H1 (cell line): ENCODE data around the gene HIPK2. TPM values are rescaled to one million over a fixed set of nuclear protein-coding genes. Genes with fewer than 3 reads are reported as not detected.

Experiments used
- CTCF ChIA-PET: fragments of 300-600 bp; sonication (Branson Sonifier 250); formaldehyde crosslinking; loops from one replicate; lab custom pipeline; 2021; ENCODE audit not compliant: partially characterized antibody; lab: Charles Lee
- POLR2A ChIA-PET: fragments of 300-600 bp; sonication (Branson Sonifier 250); formaldehyde crosslinking; loops from one replicate; lab custom pipeline; 2021; ENCODE audit warnings: inconsistent platforms; ENCODE audit not compliant: partially characterized antibody; lab: Charles Lee
- DNase-seq, 2 experiments: peaks; one replicate each; pipeline versions ENCODE4 v3.0.0 to v3.0.0-alpha.2; 2010 to 2022; ENCODE audit warnings: low spot score in 2 of 2, low read depth in 1 of 2, mixed read lengths in 1 of 2
- FAIRE-seq: peaks from 2 replicates; lab custom pipeline; 2011; peaks lifted over from hg19 to GRCh38; lab: Jason Lieb, UNC
- H2AFZ ChIP-seq: 2 replicates; pipeline ENCODE4 v1.8.1; 2012; ENCODE audit warnings: low read length, inconsistent platforms
- H2AK5ac ChIP-seq: 2 replicates; pipeline ENCODE4 v1.6.1; 2013; ENCODE audit warnings: low read depth, low read length
- H2BK120ac ChIP-seq: replicated peaks from 2 replicates; pipeline ENCODE3; 2013; ENCODE audit warnings: low read depth, low read length, inconsistent platforms
- H2BK12ac ChIP-seq: 2 replicates; pipeline ENCODE4 v1.6.1; 2013; ENCODE audit warnings: low read depth, low read length
- H2BK15ac ChIP-seq: 2 replicates; pipeline ENCODE4 v1.6.1; 2013; ENCODE audit warnings: low read length
- H2BK20ac ChIP-seq: 2 replicates; pipeline ENCODE4 v1.6.1; 2013; ENCODE audit warnings: low read length
- H2BK5ac ChIP-seq: 2 replicates; pipeline ENCODE4 v1.6.1; 2013; ENCODE audit warnings: low read depth, low read length
- H3K14ac ChIP-seq: 2 replicates; pipeline ENCODE4 v1.6.1; 2013; ENCODE audit warnings: inconsistent platforms; ENCODE audit not compliant: insufficient read length
- H3K18ac ChIP-seq: 2 replicates; pipeline ENCODE4 v1.6.1; 2013; ENCODE audit warnings: low read length; ENCODE audit errors: extremely low read depth
- H3K23ac ChIP-seq: 2 replicates; pipeline ENCODE4 v1.6.1; 2013; ENCODE audit warnings: inconsistent platforms; ENCODE audit not compliant: insufficient read length
- H3K23me2 ChIP-seq: 2 replicates; pipeline ENCODE4 v1.6.1; 2013; ENCODE audit warnings: low read depth, low read length
- H3K27ac ChIP-seq: 2 replicates; pipeline ENCODE4 v1.6.1; 2011; ENCODE audit warnings: low read depth, low read length, inconsistent platforms
- H3K27me3 ChIP-seq, 4 experiments: replicated peaks in 1 of 4; 1 replicate in 1 of 4; 2 replicates in 3 of 4; pipeline versions ENCODE4 v1.6.1 to v1.8.1; 2011 to 2013; ENCODE audit warnings: low read length in 3 of 4, mild to moderate bottlenecking in 3 of 4, inconsistent platforms in 2 of 4, mixed read lengths in 2 of 4, moderate library complexity in 1 of 4; ENCODE audit not compliant: control insufficient read depth in 3 of 4, insufficient read depth in 3 of 4; ENCODE audit errors: extremely low read depth in 1 of 4
- H3K36me3 ChIP-seq, 4 experiments: 2 replicates each; pipeline versions ENCODE4 v1.6.1 to v1.8.1; 2011 to 2013; ENCODE audit warnings: mild to moderate bottlenecking in 4 of 4, low read length in 3 of 4, moderate library complexity in 2 of 4, control low read depth in 1 of 4, inconsistent platforms in 1 of 4; ENCODE audit not compliant: insufficient read depth in 4 of 4, control insufficient read depth in 2 of 4
- H3K4ac ChIP-seq: replicated peaks from 2 replicates; pipeline ENCODE3; 2013; ENCODE audit warnings: low read length, low read depth, mixed read lengths, inconsistent platforms; ENCODE audit not compliant: insufficient read length
- H3K4me1 ChIP-seq, 4 experiments: replicated peaks in 1 of 4; 1 replicate in 1 of 4; 2 replicates in 3 of 4; pipeline versions ENCODE4 v1.6.1 to v1.8.1; 2011 to 2013; ENCODE audit warnings: low read length in 3 of 4, inconsistent platforms in 2 of 4, mixed read lengths in 1 of 4; ENCODE audit not compliant: insufficient read depth in 4 of 4, control insufficient read depth in 3 of 4
- H3K4me2 ChIP-seq, 2 experiments: 2 replicates each; pipeline versions ENCODE4 v1.6.1 to v1.8.1; 2011 to 2013; ENCODE audit warnings: low read depth in 2 of 2, low read length in 2 of 2, control low read depth in 1 of 2, inconsistent platforms in 1 of 2, mild to moderate bottlenecking in 1 of 2; ENCODE audit not compliant: insufficient read depth in 1 of 2
- H3K4me3 ChIP-seq, 4 experiments: fragments of 200-600, 300-600 bp in 1 of 4; sonication (generic), shearing (Covaris generic), sonication (Bioruptor Twin) in 1 of 4; 2 replicates each; pipeline versions ENCODE4 v1.5.1 to v1.8.1; 2011 to 2016; ENCODE audit warnings: low read length in 4 of 4, low read depth in 3 of 4, control low read depth in 2 of 4, inconsistent platforms in 2 of 4, mild to moderate bottlenecking in 2 of 4, mixed read lengths in 1 of 4, moderate library complexity in 1 of 4; ENCODE audit not compliant: insufficient read depth in 2 of 4; ENCODE audit errors: extremely low read depth in 1 of 4
- H3K56ac ChIP-seq: replicated peaks from 2 replicates; pipeline ENCODE3; 2013; ENCODE audit warnings: low read depth, mild to moderate bottlenecking, mixed read lengths, low read length, inconsistent platforms; ENCODE audit not compliant: insufficient read length
- H3K79me1 ChIP-seq: 2 replicates; pipeline ENCODE4 v1.6.1; 2013; ENCODE audit warnings: low read depth, low read length, control low read depth
- H3K79me2 ChIP-seq, 2 experiments: 2 replicates each; pipeline versions ENCODE4 v1.6.1 to v1.8.1; 2012 to 2013; ENCODE audit warnings: low read length in 2 of 2, mild to moderate bottlenecking in 2 of 2, inconsistent platforms in 1 of 2; ENCODE audit not compliant: insufficient read depth in 2 of 2, control insufficient read depth in 1 of 2
- H3K9ac ChIP-seq, 4 experiments: replicated peaks in 1 of 4; 1 replicate in 1 of 4; 2 replicates in 3 of 4; pipeline versions ENCODE4 v1.6.1 to v1.8.1; 2011 to 2013; ENCODE audit warnings: low read depth in 3 of 4, low read length in 3 of 4, control low read depth in 2 of 4, mild to moderate bottlenecking in 2 of 4, moderate library complexity in 2 of 4, inconsistent platforms in 1 of 4; ENCODE audit errors: extremely low read depth in 1 of 4
- H3K9me3 ChIP-seq, 2 experiments: 2 replicates each; pipeline versions ENCODE4 v1.6.1 to v1.8.1; 2012 to 2013; ENCODE audit warnings: mild to moderate bottlenecking in 2 of 2, moderate library complexity in 2 of 2, control low read depth in 1 of 2, inconsistent platforms in 1 of 2, low read depth in 1 of 2, low read length in 1 of 2, mixed read lengths in 1 of 2; ENCODE audit not compliant: insufficient read depth in 2 of 2
- H4K20me1 ChIP-seq, 2 experiments: replicated peaks in 1 of 2; 2 replicates each; pipeline versions ENCODE3 to v1.8.1; 2011 to 2013; ENCODE audit warnings: inconsistent platforms in 2 of 2, low read length in 2 of 2, mild to moderate bottlenecking in 1 of 2; ENCODE audit not compliant: insufficient read depth in 2 of 2, control insufficient read depth in 1 of 2
- H4K5ac ChIP-seq: 2 replicates; pipeline ENCODE4 v1.6.1; 2013; ENCODE audit warnings: low read length, low read depth, mixed read lengths, inconsistent platforms; ENCODE audit not compliant: insufficient read length
- H4K8ac ChIP-seq: 2 replicates; pipeline ENCODE4 v1.8.0; 2013; ENCODE audit warnings: mild to moderate bottlenecking, moderate library complexity, low read length, inconsistent platforms; ENCODE audit not compliant: insufficient read depth; ENCODE audit errors: extremely low read depth
- H4K91ac ChIP-seq: replicated peaks from 2 replicates; pipeline ENCODE3; 2013; ENCODE audit warnings: low read length, mixed read lengths, inconsistent platforms; ENCODE audit not compliant: insufficient read length
- BCL11A ChIP-seq, 2 experiments: IDR thresholded peaks; one replicate each; pipeline ENCODE4 v1.6.1; 2011; ENCODE audit warnings: low read depth in 2 of 2, low read length in 2 of 2, mild to moderate bottlenecking in 2 of 2
- CHD1 ChIP-seq: IDR thresholded peaks from 2 replicates; pipeline ENCODE4 v1.6.1; 2012; ENCODE audit warnings: low read depth, low read length, improper control_type of control experiment
- CTCF ChIP-seq, 3 experiments: IDR thresholded peaks; 1 replicate in 2 of 3; 2 replicates in 1 of 3; pipeline versions ENCODE4 v1.5.1 to v1.6.1; 2011; ENCODE audit warnings: low read length in 3 of 3, mild to moderate bottlenecking in 3 of 3, inconsistent platforms in 2 of 3, low read depth in 1 of 3, moderate library complexity in 1 of 3; ENCODE audit not compliant: insufficient read depth in 1 of 3; ENCODE audit errors: control extremely low read depth in 1 of 3
- EGR1 ChIP-seq: IDR thresholded peaks from 2 replicates; pipeline ENCODE4 v1.6.1; 2011; ENCODE audit warnings: low read depth, low read length, borderline replicate concordance
- GABPA ChIP-seq: IDR thresholded peaks from 2 replicates; pipeline ENCODE4 v1.6.1; 2011; ENCODE audit warnings: mild to moderate bottlenecking, low read length, moderate library complexity, borderline replicate concordance; ENCODE audit not compliant: insufficient read depth
- HDAC2 ChIP-seq, 2 experiments: fragments of 300-600 bp in 1 of 2; sonication (generic) in 1 of 2; IDR thresholded peaks; 2 replicates each; pipeline ENCODE4 v1.6.1; 2011 to 2012; ENCODE audit warnings: low read depth in 2 of 2, low read length in 2 of 2, mild to moderate bottlenecking in 2 of 2, moderate library complexity in 2 of 2, borderline replicate concordance in 1 of 2, inconsistent platforms in 1 of 2
- KDM4A ChIP-seq: IDR thresholded peaks from one replicate; pipeline ENCODE4 v1.7.1; 2012; ENCODE audit warnings: low read depth, mild to moderate bottlenecking, moderate library complexity, low read length, inconsistent platforms; ENCODE audit not compliant: severe bottlenecking
- KDM5A ChIP-seq: fragments of 200-600 bp; IDR thresholded peaks from 2 replicates; pipeline ENCODE4 v1.7.1; 2012; ENCODE audit warnings: mild to moderate bottlenecking, low read length, inconsistent platforms, mixed read lengths
- POU5F1 ChIP-seq: IDR thresholded peaks from 2 replicates; pipeline ENCODE4 v1.6.1; 2011; ENCODE audit warnings: low read depth, mild to moderate bottlenecking, low read length, moderate library complexity
- RFX5 ChIP-seq: IDR thresholded peaks from 2 replicates; pipeline ENCODE4 v1.6.1; 2011; ENCODE audit warnings: low read depth, low read length, improper control_type of control experiment, borderline replicate concordance
- SIRT6 ChIP-seq: IDR thresholded peaks from one replicate; pipeline ENCODE4 v1.7.1; 2012; ENCODE audit warnings: low read length, inconsistent platforms
- SP2 ChIP-seq: IDR thresholded peaks from 2 replicates; pipeline ENCODE4 v1.6.1; 2012; ENCODE audit warnings: mild to moderate bottlenecking, low read length, inconsistent platforms
- TCF12 ChIP-seq: IDR thresholded peaks from 2 replicates; pipeline ENCODE4 v1.6.1; 2011; ENCODE audit warnings: low read depth, mild to moderate bottlenecking, low read length
- WGBS, 2 experiments: shearing (Covaris generic) in 1 of 2; methylation state at CpG; one replicate each; pipeline versions ENCODE4 v1.1.6 to v1.1.7; 2013 to 2015; ENCODE audit warnings: low lambda C conversion rate in 2 of 2, mixed read lengths in 2 of 2, inconsistent platforms in 1 of 2, low coverage in 1 of 2, missing lambda C conversion rate in 1 of 2; ENCODE audit not compliant: insufficient replicate concordance in 2 of 2, insufficient coverage in 1 of 2, insufficient read length in 1 of 2; ENCODE audit errors: extremely low coverage in 1 of 2, missing lambda C conversion rate in 1 of 2; 5-methylcytosine and 5-hydroxymethylcytosine counted together
- polyA plus RNA-seq, 7 experiments: library from polyadenylated mRNA; depleted of rRNA in 3 of 7; stranded (reverse) in 5 of 7; unstranded in 2 of 7; fragments of >200 nt in 5 of 7; fragments of 200-250 nt in 2 of 7; gene quantifications; 1 replicate in 5 of 7; 2 replicates in 1 of 7; 4 replicates in 1 of 7; pipeline versions ENCODE4 v1.2.1 to v1.2.3, GENCODE V29; 2011 to 2013; ENCODE audit warnings: missing spikeins in 2 of 7, mixed read lengths in 2 of 7
- total RNA-seq: library from RNA; stranded (reverse); fragmentation: NEBNext Ultra II Directional; extraction: Animal tissue kit (Norgen Biotek cat#: 25700); gene quantifications from 2 replicates; pipeline ENCODE4 v1.2.1, GENCODE V29; 2021

Gene HIPK2
- total and polyA plus RNA-seq, 2 of the 8 experiments (the other 6 are each of a cell fraction or from before 2014, with no cell fraction given): 8.3 to 24.3 TPM

GRCh38 chr7:139804571-139804970 lies 26.8 kb upstream of the HIPK2 start:
- Histone ChIP-seq H3K36me3 (no peaks in the 10 kb centered on the region), H2AFZ (no peak overlapping the region), H4K8ac (no peak overlapping the region), H3K23ac (no peak overlapping the region), H3K4ac (no peak overlapping the region), H4K5ac (no peak overlapping the region), H2BK20ac (no peak overlapping the region), H2BK5ac (no peak overlapping the region), H3K23me2 (no peaks in the 10 kb centered on the region), H3K18ac (no peak overlapping the region), H3K4me1 (no peaks in the 10 kb centered on the region), H4K20me1 (no peaks in the 10 kb centered on the region), H3K79me1 (no peaks in the 10 kb centered on the region), H2BK120ac (no peak overlapping the region), H2AK5ac (no peak overlapping the region), H3K14ac (no peak overlapping the region), H4K91ac (no peak overlapping the region), H3K4me2 (no peak overlapping the region), H3K27ac (no peak overlapping the region), H3K9me3 (peaks cover 16 to 19% of the 10 kb centered on the region in 2 experiments), H3K56ac (no peak overlapping the region), H3K79me2 (no peaks in the 10 kb centered on the region), H2BK15ac (no peak overlapping the region), H2BK12ac (no peak overlapping the region), H3K9ac (no peak overlapping the region), H3K4me3 (no peak overlapping the region), H3K27me3 (no peaks in the 10 kb centered on the region)
- ChIA-PET CTCF (no interaction called here), POLR2A (no interaction called here)
- WGBS, 2 experiments: 83% methylated on average over 1 of the region's 1 CpG; no CpG with 5 or more reads in 1 of the 2 experiments
- no peak for DNase-seq
- no peak for FAIRE-seq
- no peak for TF ChIP-seq CHD1
- no peak for TF ChIP-seq SIRT6
- no peak for TF ChIP-seq SP2
- no peak for TF ChIP-seq KDM4A
- TF ChIP-seq GABPA: no peak
- TF ChIP-seq EGR1: no peak
- TF ChIP-seq RFX5: no peak
- TF ChIP-seq BCL11A (IDR thresholded peaks at IDR 0.05; ENCODE audit: low read depth in 2 of 2, low read length in 2 of 2): no peak
- TF ChIP-seq KDM5A: no peak
- no peak for TF ChIP-seq TCF12
- no peak for TF ChIP-seq POU5F1
- no peak for TF ChIP-seq CTCF (IDR thresholded peaks at IDR 0.05; ENCODE audit: control extremely low read depth in 1 of 3, insufficient read depth in 1 of 3, low read depth in 1 of 3, low read length in 3 of 3)
- TF ChIP-seq HDAC2 (IDR thresholded peaks at IDR 0.05; ENCODE audit: borderline replicate concordance in 1 of 2, low read depth in 2 of 2, low read length in 2 of 2): no peak
